Measurements from ENCODE around the gene SEMA7A.
A peak's percentile ranks its signal among the peaks of the same experiment; 100 is the strongest.

Gene SEMA7A

DNA sequence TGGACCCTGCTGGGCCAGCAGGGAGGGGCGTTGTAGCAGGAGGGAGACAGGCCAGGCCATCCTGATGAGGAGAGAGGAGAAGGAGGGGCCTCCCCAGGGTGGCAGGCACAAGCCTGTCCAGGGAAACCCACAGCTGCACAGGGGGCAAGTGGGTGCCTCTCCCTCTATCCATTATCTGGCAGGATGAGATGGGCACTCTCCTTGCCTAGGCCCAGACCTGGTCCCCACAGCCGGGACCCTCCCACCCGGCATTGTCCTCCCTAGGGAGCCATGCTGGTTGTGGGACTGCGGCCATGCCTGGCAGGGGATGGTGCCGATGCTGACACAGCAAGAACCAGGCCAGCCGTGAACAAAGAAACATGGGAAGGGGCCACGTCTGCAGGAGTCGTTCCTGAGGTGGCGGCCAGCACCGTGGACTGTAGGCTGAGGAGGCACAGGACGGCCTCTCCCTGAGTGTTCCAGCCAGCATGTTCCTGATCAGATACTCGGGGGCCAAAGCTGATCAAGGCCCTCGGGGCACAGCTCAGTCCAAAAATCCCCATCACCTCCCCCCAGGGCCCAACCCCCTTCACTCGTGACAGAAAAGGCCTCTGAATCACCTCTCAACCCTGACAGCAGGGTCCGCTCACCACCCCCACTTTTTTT, 47.1 kb downstream of the SEMA7A start:
- DNase-seq: no peak

DNA sequence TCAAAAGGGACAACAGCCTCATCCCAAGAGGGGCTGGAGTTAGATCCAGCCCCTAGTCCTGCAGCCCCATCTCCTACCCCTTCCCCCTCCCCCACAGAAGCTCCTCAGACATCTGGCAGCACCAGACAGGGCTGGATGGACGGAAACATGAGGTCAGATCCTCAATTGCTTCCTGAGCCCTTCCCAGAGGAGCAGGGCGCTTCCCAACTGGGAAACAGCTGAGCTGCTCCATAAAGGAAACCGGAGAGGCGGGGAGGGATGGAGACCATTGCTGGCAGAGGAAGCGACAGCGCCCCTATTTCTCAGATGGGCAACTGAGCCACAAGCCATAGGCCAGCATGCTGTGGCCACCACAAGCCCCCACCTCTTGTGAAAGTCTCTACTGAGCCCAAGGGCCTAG, 48.0 kb downstream of the SEMA7A start:
- no peak for DNase-seq

DNA sequence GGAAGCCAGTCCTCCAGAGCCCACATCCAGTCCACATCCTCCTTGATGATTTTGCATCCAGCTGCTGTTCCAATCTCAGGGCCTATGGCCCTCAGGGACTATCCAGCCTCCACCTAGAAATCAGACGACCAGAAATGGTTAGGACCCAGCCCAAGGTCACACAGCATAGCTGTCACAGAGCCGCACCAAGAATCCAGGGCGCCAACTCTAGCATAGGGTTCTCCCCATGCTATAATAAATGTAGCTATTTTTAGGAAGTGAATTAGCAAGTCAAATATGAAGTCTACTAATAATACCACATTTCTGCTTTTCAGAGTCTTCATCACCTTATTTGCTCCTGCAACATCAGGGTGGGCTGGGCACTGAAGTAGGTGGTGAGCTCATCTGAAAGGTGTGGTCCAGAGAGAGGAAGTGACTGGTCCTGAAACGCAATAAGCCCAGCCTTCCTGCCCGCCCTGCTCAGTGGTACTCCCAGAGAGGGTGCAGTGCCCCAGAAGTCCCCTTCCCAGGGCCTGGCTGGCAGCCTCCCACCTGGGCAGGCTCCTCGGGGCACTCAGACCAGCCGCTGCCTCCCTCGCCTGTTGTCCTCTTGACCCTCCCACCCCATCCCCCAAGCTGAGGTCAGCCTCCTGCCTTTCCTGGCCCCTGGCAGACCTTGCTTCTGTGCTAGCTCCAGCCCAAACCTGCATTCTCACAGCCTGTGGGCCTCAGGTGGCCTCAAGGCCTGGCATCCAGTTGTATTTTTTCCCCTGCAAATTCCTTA, 48.7 kb downstream of the SEMA7A start:
- DNase-seq: peak in 1 of 2 donors; percentile 32

DNA sequence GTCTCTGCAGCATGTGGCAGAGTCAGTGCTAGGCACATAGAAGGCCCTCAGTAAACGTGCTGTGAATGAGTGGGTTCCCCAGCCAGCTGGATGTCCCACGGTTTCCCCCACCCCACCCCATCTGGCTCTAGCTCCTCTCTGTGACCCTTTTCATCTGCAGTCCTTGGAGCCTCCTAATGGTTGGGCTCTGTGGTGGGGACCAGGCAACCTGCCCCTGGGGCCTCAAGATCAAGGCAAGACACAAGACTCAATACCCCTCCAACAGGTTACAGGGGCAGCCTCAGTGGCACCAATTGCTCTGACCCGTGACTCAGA, 49.2 kb downstream of the SEMA7A start:
- DNase-seq: no peak

DNA sequence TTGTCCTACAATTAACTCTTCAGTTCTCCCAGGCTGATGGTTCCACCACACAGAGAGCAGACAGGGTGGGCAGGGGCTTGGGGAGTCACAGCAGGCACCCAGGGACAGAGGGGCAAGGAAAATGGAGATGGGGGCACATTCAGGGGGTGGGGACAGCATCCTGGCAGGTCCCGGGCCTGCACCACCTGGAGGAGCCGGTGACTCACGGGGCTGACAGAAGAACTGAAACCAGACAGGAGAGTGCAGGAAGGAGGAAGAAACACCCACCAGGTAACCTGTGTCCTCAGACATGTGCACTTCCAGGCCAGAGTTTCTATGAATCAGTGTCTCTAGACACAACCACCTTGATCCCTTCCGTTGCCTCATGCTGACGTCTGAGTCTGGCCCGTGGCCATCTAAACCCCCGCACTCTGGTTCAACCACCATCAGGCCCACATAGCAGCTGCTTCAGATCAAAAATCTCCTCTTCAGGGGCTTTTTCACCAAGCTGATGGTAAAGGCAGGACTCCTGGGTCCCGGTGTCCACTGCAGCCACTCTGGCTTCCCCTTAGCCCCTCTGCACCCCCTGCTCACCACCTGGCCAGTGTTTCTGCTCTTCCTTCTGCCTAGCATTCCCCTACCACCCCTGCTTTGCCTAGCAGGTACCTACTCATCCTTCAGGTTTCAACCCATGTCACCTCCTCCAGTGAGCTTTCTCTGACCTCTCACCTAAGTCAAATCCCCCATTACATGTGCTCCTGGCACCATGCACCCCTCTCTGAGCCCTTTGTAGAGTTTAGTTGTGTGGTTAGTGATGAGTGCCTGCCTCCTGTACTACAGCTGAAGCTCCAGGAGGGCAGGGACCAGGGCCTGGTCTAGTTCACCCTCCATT, 49.8 kb downstream of the SEMA7A start:
- no peak for DNase-seq

DNA sequence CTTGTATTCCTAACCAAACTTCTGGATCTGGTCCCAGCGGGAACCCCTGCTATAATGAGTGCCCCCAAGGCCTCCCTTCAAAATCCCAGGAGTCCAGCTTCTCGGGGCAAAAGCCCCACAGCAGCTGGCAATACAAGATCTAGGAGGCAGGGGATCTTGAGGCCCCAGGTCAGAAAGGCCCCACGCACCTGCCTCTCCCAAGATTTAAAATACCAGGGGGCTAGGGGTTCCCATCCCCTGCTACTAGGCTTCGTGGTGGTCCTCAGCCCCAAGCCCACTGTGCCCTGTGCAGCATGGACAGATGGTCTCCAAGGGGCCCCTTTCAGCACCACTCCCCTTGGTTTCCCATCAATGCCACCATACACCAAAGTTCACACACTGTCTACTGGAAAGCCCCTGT, 50.5 kb downstream of the SEMA7A start:
- DNase-seq: no peak

DNA sequence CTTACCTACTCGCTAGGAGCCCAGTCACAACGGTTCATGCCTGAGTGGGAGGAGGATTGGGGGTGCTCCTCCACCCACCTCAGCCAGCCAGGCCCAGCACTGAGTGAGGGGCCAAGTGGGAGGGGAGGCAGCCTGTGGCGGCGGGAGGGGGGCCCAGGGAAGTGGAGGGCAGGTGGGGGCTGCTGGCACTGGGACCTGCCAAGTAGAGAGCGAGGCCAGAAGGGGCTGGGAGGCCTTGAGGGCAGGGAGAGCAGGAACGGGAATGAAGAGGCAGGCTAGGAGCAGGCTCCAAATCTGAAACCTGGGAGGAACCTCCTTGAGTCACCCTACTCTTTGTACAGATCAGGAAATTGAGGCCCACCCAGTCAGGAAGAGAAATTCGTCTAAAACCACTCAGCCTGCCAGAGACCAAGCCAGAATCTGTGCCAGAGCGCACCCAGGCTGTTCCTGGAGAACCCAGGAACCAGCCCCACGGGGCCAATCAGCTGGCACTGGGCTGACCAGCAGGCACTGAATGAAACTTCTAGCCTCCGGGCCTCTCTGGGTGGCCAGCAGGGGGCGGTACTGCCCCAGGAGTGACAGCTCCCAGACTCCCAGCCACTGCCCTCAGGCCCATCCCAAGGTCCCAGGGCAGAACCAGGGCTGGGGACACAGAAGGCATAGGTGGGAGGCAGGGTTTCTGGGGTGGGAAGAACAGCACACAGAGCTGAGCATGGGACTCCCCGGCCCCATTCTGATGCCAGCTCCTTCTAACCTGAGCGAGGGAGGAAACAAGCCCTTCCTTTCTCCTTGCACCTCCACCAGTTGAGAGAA, 51.5 kb downstream of the SEMA7A start:
- peak; percentile 46 to 59 for DNase-seq

DNA sequence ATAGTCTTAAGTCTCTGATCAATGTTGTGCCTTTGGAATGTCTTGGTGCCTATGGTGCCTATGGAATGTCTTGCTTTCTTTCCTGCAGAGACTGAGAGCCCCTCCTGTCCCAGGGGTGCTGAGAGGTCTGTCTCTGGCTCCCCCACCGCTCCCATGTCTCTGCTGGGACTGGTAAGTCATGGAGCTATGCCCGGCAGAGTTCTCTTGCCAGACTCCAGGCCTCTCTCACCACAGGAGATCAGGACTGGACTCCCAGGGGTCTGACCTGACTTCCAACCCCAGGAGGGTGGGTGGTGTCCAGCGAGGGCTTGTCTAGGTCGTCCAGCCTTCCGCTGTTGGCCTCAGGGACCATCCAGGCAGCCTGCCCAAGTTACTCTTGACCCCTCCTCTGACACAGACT, 52.3 kb downstream of the SEMA7A start:
- no peak for DNase-seq

DNA sequence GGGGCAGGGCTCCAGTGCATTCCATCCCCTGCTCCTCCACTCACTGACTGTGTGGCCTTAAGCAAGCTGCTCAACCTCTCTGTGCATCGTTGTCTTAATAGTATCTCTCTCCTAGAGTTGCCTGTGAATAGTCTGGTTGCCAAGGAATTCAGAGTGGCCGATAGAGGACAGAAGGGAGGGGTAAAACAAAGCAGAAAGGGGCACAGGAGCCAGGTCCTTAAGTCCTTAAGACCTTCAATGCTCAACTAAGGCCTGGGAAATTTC, 52.6 kb downstream of the SEMA7A start:
- DNase-seq: no peak

DNA sequence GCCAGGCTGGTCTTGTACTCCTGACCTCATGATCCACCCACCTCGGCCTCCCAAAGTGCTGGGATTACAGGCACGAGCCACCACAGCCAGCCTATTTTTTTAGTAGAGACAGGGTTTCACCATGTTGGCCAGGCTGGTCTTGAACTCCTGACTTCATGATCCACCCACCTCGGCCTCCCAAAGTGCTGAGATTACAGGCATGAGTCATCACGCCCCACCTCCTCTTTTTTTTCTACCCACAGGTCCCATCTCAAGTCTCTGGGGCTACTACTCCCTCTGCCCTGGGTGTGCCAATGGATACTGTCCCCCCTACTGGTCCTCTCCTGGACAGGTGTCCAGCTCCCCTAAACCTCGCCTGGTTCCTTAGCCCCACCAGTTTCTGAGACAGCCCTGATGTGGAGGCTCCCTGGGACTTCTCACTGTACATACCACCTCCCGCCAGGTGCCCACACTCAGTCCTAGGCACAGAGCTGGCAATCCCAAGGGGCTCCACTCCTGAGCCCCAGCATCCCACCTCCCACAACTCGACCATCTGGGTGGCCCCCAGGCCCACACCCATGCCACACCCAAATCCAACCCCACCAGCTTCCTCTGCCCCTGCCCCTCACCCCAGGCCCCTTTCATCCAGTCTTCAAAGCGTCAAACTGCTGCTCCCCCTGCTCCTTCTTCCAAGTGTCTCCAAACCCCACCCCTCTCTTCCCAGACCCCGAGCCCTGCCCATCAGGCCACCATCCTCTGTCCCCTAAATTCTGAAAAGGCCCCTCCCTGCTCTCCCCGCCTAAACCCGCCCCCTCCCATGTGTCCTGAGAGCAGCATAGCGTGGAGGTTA, 53.2 kb downstream of the SEMA7A start:
- no peak for DNase-seq

DNA sequence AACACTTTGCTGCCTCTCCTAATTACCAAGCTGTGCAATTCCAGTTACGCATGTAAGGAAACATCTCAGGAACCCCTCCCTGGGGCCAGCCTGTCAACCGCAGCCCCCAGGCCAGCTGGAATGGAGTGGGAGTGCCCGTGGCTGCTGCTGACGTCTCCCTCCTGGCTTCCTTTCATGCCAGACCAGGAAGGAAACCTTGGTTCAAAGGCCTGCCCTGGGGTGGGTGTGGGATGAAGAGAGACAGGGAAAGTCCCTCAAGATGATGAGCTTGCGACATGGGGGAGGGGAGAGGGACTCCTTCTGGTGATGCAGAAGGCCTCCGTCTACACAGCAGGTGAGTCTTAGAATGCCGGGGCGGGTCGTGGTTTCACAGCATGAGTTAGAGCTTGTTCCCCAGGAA, 54.9 kb downstream of the SEMA7A start:
- peak in 1 of 2 donors; percentile 44 for DNase-seq

DNA sequence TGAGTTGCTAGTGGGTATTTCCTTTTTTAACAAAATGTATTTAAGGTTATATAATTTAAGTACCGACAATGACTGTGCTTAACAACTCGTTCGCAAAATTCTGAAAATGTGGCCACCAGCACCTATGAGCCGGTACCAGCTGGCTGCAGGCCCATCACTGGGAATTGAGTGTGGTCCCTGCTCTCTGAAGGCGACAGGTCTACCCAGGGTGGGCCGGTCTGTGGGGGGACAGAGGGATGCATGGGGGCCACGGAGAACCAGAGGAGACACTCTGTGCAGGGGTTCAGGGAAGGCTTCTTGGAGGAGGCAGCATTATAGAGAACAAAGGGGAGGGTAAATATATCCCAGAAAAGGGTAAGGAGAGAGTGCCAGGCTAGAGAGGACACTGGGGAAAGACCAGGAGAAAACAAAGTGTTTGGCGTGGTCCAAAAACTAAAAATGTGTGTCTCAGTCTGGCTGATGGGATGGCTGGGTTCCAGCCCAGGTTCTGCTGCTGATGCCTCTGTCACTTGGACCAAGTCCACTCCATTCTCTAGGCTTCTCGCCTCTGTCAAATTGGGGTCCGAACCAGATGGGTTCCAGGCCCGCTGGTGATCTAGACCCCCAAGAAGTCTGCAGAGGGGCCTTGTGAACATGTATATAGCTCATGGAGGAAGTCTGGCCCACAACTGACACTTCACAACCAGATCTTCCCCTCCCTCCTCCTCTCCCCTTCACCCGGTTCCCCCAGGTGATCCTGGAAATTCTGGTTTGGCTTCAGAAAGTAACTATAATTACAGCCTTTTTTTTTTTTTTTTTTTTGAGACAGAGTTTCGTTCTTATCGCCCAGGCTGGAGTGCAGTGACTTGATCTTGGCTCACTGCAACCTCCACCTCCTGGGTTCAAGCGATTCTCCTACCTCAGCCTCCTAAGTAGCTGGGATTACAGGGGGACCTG, 55.7 kb downstream of the SEMA7A start:
- no peak for DNase-seq

DNA sequence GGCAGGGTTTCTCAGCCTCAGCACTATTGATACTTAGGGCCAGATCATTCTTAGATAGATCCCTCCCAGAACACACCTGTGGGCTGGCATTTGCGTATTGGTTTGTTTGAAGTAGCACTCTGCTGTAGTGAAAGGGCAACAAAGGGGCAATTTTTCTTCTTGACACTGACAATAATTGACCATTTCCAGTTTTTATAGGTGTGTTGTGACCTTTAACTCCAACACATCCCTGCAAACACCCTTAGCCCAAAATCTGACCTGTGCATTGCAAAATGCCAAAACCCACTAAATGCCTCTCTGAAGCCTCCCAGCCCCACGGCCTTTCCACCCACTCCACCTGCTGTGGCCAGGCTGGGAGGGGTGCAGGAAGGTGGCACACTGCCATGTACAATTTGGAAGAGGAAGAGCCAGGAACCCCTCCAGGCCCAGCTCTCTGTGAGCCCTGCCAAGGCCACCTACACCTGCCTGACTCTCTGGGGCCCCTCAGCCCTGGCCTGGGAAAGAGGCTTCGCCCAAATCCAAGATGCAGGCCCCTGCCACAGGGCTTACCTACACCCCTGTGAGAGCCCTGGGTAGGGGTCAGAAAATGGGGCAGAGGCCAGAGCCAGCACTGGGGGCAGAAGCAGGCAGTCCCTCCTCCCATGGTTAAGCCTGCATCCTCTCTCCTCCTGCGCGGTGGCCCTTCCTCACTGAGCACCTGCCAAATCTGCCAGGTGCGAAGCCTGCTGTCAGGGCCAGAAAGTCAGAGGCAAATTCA, 56.8 kb downstream of the SEMA7A start:
- DNase-seq: no peak

DNA sequence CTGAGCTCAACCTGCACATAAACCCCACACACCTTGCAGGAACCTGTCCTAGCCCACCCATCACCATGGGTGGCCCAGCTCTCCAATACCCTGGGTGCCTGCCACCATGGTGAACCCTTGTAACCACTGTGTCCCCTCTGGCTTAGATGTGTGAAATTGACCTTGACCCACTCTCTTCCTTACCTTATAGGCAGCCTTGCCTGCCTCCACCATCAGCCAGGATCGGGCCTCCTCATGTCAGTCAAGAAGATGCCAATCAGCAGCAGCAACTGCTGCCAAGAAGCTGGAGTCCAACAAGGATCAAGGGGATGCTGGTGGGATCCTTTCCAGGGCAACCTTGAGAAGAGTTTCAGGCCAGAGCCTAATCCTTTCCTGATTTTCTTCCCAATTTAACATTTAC, 57.5 kb downstream of the SEMA7A start:
- no peak for DNase-seq

DNA sequence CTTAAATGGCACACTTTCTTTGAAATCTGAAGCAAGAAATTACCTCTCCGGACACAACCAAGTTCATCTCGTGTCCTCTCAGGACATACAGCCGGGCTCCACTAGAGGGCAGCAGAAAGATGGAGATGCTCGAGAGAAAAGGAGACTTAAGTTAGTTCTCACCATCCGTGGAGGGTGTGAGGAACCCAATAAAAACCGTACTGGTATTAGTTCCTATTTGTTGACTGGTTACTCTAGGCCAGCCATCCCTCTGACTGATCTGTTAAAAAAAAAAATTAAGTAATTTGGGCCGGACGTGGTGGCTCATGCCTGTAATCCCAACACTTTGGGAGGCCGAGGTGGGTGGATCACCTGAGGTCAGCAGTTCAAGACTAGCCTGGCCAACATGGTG, 58.5 kb downstream of the SEMA7A start:
- DNase-seq: peak in 1 of 2 donors; percentile 74

DNA sequence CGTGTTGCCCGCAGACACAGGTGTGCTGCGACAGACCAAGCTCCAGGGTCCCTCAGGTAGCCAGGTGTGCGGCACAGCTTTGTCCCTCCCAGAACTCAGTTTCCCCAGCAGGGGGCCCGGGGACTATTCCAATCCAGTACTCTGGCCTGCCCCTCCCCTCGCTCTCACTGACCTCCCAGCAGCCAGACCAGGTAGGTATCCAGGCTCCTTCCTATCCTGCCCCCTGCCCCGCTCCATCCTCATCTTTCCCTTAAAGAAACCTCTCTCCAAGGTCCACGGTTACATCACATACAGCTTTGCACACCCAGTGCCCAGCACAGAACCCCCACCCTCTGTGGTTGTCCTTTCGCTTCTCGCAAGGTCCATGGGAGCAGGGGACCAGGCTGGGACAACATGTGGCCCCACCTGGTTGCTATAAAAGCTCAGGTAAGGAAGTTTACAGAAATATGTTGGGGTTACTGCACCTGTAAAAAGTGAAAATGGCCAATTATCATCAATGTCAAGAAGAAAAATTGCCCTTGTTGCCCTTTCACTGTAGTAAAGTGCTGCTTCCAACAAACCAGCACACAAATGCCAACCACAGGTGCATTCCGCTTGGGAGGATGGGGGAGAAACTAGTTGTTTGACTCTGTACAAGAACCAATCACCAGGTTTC, 59.0 kb downstream of the SEMA7A start:
- DNase-seq: no peak

DNA sequence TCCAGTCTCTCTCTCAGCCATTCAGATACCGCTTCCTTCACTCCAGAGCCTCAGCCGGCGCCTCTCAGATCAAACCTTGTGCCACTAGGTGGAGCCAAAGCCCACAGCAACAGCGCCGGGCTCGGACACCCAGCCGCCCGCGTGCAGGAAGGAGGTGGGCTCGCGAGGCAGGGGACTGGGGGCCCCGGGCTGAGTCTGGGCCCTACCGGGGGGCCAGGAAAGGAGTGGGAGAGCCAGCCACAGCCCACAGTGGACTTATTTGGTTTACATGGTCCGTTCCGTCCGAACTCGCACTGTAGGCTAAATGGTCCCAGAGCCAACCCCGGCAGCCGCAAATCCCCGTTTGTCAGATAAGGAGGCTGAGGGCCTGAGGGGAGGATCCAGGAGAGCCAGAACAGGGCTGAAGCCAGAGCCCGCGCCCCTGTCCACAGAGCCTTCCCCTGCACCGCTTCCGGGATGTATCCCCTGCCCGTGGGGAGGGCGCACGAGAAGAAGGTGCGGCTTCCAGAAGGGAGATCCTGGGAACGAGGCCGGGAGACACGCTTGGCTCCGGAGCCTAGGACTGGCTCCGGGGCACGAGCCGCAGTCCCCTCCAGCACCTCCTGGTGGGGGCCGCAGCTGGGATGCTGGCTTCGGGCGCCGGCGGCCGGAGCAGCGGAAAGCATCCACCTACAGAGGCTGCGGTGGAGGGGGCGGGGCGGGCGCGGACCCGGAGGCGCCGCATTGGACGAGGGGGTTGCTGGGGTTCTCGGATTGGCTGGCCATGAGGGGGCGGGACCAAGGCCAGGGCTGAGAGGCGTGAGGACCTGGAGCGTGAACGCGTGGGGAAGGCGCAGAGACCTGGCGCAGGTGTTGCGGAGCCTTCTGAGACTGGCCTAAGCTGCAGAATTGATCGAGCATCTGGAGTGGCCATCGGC, 59.8 kb downstream of the SEMA7A start:
- DNase-seq: peak; percentile 68 to 85

DNA sequence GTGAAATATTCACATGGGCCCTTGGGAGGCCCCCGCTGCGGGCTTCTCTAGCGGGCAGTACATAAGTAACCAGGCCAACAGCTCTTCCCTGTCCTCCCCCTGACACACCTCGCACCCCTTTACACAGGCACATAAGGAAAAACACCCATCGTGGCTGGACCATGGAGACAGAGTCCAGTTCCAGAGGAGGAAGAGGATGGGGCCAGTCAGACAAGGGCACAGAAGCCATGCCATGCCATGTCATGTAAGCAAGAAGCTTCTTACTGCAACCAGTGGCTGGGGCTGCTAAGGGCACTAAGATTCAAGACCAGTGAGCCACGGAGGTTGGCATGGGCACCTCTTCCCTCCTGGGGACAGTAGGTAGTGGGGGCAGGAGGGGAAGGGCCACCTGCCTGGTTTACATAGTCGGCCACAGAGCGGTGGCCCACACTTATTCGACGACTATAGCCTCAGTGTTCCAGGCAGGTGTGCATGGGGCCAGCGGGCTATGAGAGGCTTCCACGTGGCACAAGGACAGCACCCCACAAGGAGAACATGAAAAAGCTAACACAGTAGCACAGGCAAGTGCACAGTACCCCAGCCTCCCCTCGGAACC, 60.6 kb downstream of the SEMA7A start:
- DNase-seq: no peak

All from bone marrow (tissue), 2 donors.